HG03521 (cell line): ENCODE results near the gene RPP21.
A peak's percentile ranks its signal among the peaks of the same experiment; 100 is the strongest.

Source experiments
- ATAC-seq: cut with Tn5 transposase; IDR thresholded peaks from one replicate; pipeline ENCODE4 v1.9.1; 2021; ENCODE audit warnings: mild to moderate bottlenecking, moderate library complexity; ENCODE audit not compliant: unreplicated experiment

The RPP21 gene

DNA sequence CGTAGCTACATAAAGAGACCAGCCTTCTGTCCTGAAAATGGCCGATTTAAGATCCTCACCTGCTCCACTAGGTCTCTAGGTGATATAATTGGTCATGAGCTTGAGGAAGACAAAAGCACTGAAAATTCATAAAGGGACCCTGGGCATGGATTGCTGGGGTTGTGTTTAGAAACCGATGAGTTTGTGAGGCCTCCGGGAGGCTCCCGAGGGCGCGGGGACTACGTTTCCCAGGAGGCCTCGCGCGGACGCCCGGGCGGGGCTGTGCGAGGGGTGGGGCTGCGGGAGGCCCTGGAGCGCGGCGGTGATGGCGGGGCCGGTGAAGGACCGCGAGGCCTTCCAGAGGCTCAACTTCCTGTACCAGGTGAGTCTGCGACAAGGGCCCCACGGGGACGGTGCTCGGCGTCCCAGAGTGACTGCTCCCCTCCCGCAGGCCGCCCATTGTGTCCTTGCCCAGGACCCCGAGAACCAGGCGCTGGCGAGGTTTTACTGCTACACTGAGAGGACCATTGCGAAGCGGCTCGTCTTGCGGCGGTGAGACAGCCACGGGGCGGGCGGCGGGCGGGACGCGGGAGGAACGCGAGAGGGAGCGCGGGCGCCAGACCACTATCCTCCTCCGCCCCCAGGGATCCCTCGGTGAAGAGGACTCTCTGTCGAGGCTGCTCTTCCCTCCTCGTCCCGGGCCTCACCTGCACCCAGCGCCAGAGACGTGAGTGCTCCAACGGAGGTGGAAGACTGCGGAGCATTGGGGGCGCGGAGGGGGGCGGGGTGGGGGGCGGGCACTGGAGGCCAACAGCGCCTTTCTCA is at the start of gene RPP21:
Gene RPP21, plus strand, starts transcription at position 289 of the 804 bp plus-strand sequence. Its CDS starts 16 bp downstream, at position 305.
- ATAC-seq: peak; percentile 92

- no peak for ATAC-seq
Observed at GRCh38 chr6:30295837-30296236, 49.1 kb upstream of the RPP21 start.

DNA sequence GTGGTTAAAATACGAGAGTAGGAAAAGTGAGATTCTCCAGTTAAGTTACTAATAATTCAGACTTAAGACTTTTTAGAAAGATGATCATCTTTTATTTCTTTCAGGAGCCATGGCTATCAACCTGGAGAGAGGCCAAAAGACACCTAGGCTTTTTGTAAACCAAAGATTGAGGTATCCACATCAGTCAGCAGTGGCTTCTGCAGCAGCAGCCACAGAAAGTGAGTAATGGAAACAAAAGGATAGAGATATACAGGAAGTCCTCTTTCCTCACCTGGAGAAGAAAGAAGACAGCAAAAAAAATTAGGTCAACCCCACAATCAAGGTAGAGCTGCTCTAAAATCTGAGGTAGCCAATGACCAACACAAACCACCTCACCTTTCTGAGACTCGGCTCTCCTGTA is 41.0 kb upstream of the RPP21 start:
- ATAC-seq: no peak

- no peak for ATAC-seq
Observed at GRCh38 chr6:30311101-30311500, 33.9 kb upstream of the RPP21 start.

DNA sequence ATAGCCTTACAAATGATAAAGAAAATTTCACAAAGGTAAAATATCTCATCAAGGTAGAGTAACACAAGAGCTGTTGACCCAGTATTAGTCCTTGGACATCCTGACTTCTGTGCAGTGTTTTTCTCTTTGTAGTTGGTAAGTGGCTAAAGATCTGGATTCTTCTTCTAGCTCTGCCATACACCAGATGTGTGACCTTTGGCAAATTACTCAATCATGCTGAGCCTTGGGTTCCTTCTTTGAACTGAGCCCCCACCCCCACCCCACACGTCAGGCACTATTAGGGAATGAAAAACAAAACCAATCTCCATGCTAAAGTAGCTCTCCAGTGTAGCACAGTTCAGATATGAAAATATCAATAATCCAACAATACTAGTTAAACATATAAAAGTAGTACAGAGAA is 33.3 kb upstream of the RPP21 start:
- no peak for ATAC-seq

- no peak for ATAC-seq
Observed at GRCh38 chr6:30312266-30312665, 32.7 kb upstream of the RPP21 start.

- no peak for ATAC-seq
Observed at GRCh38 chr6:30312676-30313321, 32.2 kb upstream of the RPP21 start.

GRCh38 chr6:30315156-30315555 is 29.8 kb upstream of the RPP21 start:
- no peak for ATAC-seq

GRCh38 chr6:30317913-30318589 is 26.9 kb upstream of the RPP21 start:
- no peak for ATAC-seq

GRCh38 chr6:30319146-30319835 is 25.7 kb upstream of the RPP21 start:
- ATAC-seq: no peak

DNA sequence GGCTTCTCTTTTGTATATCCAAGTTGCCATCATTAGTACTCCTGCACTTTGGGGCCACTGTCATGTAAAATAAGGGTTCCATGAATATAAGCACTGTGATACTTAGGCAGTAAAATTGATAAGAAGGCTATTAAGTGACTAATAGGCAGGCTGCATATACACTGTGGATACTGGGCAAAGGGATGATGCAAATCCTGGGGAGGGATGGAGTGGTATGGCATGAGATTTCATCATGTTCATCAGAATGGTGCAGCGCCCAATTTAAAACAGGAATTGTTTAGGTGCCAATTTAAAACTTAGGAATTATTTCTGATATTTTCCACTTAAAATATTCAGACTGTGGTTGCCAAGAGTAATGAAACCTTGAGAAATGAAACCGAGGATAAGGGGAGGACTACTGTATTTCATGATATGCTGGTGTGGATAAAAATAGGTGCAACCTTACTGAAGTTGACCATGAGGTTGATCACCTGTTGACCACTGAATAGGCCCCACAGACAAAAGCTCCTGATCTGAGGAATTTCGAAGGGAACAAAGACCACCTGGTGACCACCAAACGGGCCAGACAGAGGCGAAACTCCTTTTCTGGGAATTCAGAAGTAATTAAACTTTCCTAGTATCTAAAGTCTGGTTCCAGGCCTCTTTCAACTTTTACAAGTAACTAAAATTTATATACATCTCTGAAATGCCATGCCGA is 23.1 kb upstream of the RPP21 start:
- ATAC-seq: no peak

- ATAC-seq: no peak
Observed at GRCh38 chr6:30322527-30323501, 22.1 kb upstream of the RPP21 start.

- no peak for ATAC-seq
Observed at GRCh38 chr6:30323806-30324205, 21.1 kb upstream of the RPP21 start.

- peak; percentile 21 for ATAC-seq
Observed at GRCh38 chr6:30325150-30325872, 19.6 kb upstream of the RPP21 start.

DNA sequence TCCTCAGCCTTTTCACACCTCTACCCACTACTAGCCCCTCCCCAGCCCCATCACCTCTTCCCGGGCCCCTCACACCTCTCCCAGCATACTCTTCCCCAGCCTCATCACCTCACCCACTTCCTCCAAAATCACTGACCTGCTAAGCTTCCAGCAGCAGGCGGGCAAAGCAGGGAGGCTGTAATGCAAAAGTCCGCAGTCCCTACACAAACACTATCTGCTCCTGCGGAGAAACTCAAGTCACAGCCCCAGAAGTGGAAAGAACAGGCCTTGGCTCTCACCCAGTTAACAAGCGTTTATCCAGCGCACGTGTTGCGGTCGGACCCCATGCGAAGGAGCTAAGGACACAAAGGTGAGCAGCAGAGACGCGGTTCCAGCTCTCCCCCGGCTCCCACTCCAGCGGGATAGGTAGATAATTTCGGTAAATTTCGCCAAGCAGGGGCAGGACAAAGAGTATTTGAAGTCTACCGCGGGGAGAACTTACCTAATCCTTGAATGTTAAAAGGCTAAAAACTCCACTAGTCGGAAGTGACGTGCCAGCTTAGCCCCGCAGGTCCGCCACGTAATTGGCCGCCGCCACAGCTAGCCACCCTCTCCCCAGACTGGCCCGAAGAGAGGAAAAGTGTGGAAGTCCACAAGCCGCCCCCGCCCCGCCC is 19.0 kb upstream of the RPP21 start:
- ATAC-seq: peak; percentile 32

GRCh38 chr6:30326526-30327231 is 18.3 kb upstream of the RPP21 start, which contains the start of gene TRIM39:
Gene TRIM39, plus strand, starts transcription at chr6:30326927. Its CDS starts 2,391 bp downstream, at chr6:30329318.
- peak; percentile 68 for ATAC-seq

GRCh38 chr6:30327232-30327746 is 17.7 kb upstream of the RPP21 start:
- no peak for ATAC-seq
